ENCODE measurements around the gene CC2D2A.

GRCh38 chr4:15516494-15516893 is 46.8 kb downstream of the CC2D2A start:
- TF ChIP-seq, protein P1, sequence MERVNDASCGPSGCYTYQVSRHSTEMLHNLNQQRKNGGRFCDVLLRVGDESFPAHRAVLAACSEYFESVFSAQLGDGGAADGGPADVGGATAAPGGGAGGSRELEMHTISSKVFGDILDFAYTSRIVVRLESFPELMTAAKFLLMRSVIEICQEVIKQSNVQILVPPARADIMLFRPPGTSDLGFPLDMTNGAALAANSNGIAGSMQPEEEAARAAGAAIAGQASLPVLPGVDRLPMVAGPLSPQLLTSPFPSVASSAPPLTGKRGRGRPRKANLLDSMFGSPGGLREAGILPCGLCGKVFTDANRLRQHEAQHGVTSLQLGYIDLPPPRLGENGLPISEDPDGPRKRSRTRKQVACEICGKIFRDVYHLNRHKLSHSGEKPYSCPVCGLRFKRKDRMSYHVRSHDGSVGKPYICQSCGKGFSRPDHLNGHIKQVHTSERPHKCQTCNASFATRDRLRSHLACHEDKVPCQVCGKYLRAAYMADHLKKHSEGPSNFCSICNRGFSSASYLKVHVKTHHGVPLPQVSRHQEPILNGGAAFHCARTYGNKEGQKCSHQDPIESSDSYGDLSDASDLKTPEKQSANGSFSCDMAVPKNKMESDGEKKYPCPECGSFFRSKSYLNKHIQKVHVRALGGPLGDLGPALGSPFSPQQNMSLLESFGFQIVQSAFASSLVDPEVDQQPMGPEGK (CRISPR knock-in tag; IDR thresholded peaks at IDR 0.05; ENCODE audit: borderline replicate concordance): no peak
- TF ChIP-seq ZNF70 (CRISPR knock-in tag; IDR thresholded peaks at IDR 0.05): no peak
- no peak for TF ChIP-seq ARNTL (CRISPR knock-in tag; IDR thresholded peaks at IDR 0.05; ENCODE audit: borderline replicate concordance, low read depth)
- TF ChIP-seq ZFP3 (CRISPR knock-in tag; IDR thresholded peaks at IDR 0.05): no peak
- no peak for TF ChIP-seq TSHZ2 (CRISPR knock-in tag; IDR thresholded peaks at IDR 0.05)
- no peak for TF ChIP-seq TOX (CRISPR knock-in tag; IDR thresholded peaks at IDR 0.05; ENCODE audit: borderline replicate concordance)
- TF ChIP-seq BACH2 (CRISPR knock-in tag; IDR thresholded peaks at IDR 0.05; ENCODE audit: borderline replicate concordance): no peak
- TF ChIP-seq, protein P2, sequence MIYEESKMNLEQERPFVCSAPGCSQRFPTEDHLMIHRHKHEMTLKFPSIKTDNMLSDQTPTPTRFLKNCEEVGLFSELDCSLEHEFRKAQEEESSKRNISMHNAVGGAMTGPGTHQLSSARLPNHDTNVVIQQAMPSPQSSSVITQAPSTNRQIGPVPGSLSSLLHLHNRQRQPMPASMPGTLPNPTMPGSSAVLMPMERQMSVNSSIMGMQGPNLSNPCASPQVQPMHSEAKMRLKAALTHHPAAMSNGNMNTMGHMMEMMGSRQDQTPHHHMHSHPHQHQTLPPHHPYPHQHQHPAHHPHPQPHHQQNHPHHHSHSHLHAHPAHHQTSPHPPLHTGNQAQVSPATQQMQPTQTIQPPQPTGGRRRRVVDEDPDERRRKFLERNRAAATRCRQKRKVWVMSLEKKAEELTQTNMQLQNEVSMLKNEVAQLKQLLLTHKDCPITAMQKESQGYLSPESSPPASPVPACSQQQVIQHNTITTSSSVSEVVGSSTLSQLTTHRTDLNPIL (CRISPR knock-in tag; IDR thresholded peaks at IDR 0.05; ENCODE audit: low read depth): no peak
- no peak for TF ChIP-seq ZNF8 (CRISPR knock-in tag; IDR thresholded peaks at IDR 0.05)
- no peak for TF ChIP-seq SNAI2 (CRISPR knock-in tag; IDR thresholded peaks at IDR 0.05)
- no peak for TF ChIP-seq ZFP30 (CRISPR knock-in tag; IDR thresholded peaks at IDR 0.05)
- TF ChIP-seq ZNF565 (CRISPR knock-in tag; conservative IDR thresholded peaks at IDR 0.05; ENCODE audit: low read depth): no peak
- TF ChIP-seq RARB (CRISPR knock-in tag; IDR thresholded peaks at IDR 0.05): no peak

Data from SK-N-SH treated with all-trans-retinoic acid at 6 μM for 48 hours (cell line).